T-helper 2 cell treated with Interferon-gamma antibody and Interleukin-4, amounts not matched to agents 5 μg/mL and 100 μg/mL, for 36 hours (primary cell): ENCODE results near the gene POLD2.
"Not testable (repeated sequence)": the region's sequence is repeated elsewhere in the genome, so short reads cannot be mapped to it uniquely, and the experiment has no call there.

Experiments used
- DNase-seq: peaks from one replicate; pipeline ENCODE4 v3.0.0; 2021; ENCODE audit warnings: low spot score
- H3K27ac Mint-ChIP-seq: one replicate; pipeline ENCODE4 v1.8.0; 2021; ENCODE audit warnings: mild to moderate bottlenecking, mixed read lengths
- H3K27me3 Mint-ChIP-seq: one replicate; pipeline ENCODE4 v1.8.0; 2021; ENCODE audit warnings: low read depth, mixed read lengths
- H3K36me3 Mint-ChIP-seq: one replicate; pipeline ENCODE4 v1.8.0; 2021; ENCODE audit warnings: low read depth, mixed read lengths
- H3K4me1 Mint-ChIP-seq: one replicate; pipeline ENCODE4 v1.8.0; 2021; ENCODE audit warnings: low read depth, mixed read lengths
- H3K4me3 Mint-ChIP-seq: one replicate; pipeline ENCODE4 v1.8.0; 2022; ENCODE audit warnings: mild to moderate bottlenecking, moderate library complexity, mixed read lengths
- H3K9me3 Mint-ChIP-seq: one replicate; pipeline ENCODE4 v1.8.0; 2021; ENCODE audit warnings: mixed read lengths

POLD2 gene

GRCh38 chr7:44123190-44124003 lies at the start of gene POLD2:
Gene POLD2, minus strand, starts transcription at chr7:44123548. Its CDS starts 1,495 bp downstream, at chr7:44122053.
- Mint-ChIP-seq H3K4me1 (peaks cover 15% of the 10 kb centered on the region), H3K27me3 (peaks cover 12% of the 10 kb centered on the region), H3K4me3 (peak within 1 kb of the TSS; percentile 81), H3K9me3 (peaks cover 5% of the 10 kb centered on the region), H3K36me3 (peaks cover 28% of the 10 kb centered on the region), H3K27ac (peak within 1 kb of the TSS; percentile 87)
- DNase-seq, result peak; percentile 98

GRCh38 chr7:44172803-44173424 lies 49.6 kb upstream of the POLD2 start:
- Mint-ChIP-seq H3K27me3 (peaks cover 19% of the 10 kb centered on the region), H3K9me3 (no peaks in the 10 kb centered on the region), H3K36me3 (no peaks in the 10 kb centered on the region), H3K27ac (no peak overlapping the region), H3K4me3 (no peak overlapping the region), H3K4me1 (peaks cover under 1% of the 10 kb centered on the region)
- DNase-seq, result no peak

- Mint-ChIP-seq H3K27ac (no peak overlapping the region), H3K36me3 (no peaks in the 10 kb centered on the region), H3K4me1 (peaks cover 4% of the 10 kb centered on the region), H3K9me3 (no peaks in the 10 kb centered on the region), H3K4me3 (no peak overlapping the region), H3K27me3 (peaks cover 20% of the 10 kb centered on the region)
- no peak for DNase-seq
Measured at GRCh38 chr7:44172352-44172751, 49.0 kb upstream of the POLD2 start.

- not testable (repeated sequence) for H3K9me3 Mint-ChIP-seq, DNase-seq, H3K4me3 Mint-ChIP-seq, H3K4me1 Mint-ChIP-seq, H3K36me3 Mint-ChIP-seq, H3K27ac Mint-ChIP-seq
- H3K27me3 Mint-ChIP-seq, result peaks cover 20% of the 10 kb centered on the region
Measured at GRCh38 chr7:44171901-44172300, 48.6 kb upstream of the POLD2 start.

GRCh38 chr7:44167920-44168319 lies 44.6 kb upstream of the POLD2 start:
- H3K27ac Mint-ChIP-seq, result no peak overlapping the region
- DNase-seq, result no peak
- no peaks in the 10 kb centered on the region for H3K36me3 Mint-ChIP-seq
- H3K4me1 Mint-ChIP-seq, result peaks cover 4% of the 10 kb centered on the region
- H3K27me3 Mint-ChIP-seq, result peaks cover 16% of the 10 kb centered on the region
- no peak overlapping the region for H3K4me3 Mint-ChIP-seq
- no peaks in the 10 kb centered on the region for H3K9me3 Mint-ChIP-seq

GRCh38 chr7:44163591-44163990 lies 40.2 kb upstream of the POLD2 start:
- H3K4me3 Mint-ChIP-seq, result no peak overlapping the region
- no peak overlapping the region for H3K27ac Mint-ChIP-seq
- peaks cover 14% of the 10 kb centered on the region for H3K27me3 Mint-ChIP-seq
- H3K9me3 Mint-ChIP-seq, result no peaks in the 10 kb centered on the region
- DNase-seq, result no peak
- peaks cover 4% of the 10 kb centered on the region for H3K4me1 Mint-ChIP-seq
- no peaks in the 10 kb centered on the region for H3K36me3 Mint-ChIP-seq

- no peaks in the 10 kb centered on the region for H3K9me3 Mint-ChIP-seq
- H3K4me3 Mint-ChIP-seq, result no peak overlapping the region
- DNase-seq, result no peak
- peaks cover 14% of the 10 kb centered on the region for H3K27me3 Mint-ChIP-seq
- H3K27ac Mint-ChIP-seq, result no peak overlapping the region
- peaks cover 4% of the 10 kb centered on the region for H3K4me1 Mint-ChIP-seq
- H3K36me3 Mint-ChIP-seq, result no peaks in the 10 kb centered on the region
Measured at GRCh38 chr7:44162785-44163395, 39.5 kb upstream of the POLD2 start.

- Mint-ChIP-seq H3K27ac (no peak overlapping the region), H3K4me3 (no peak overlapping the region), H3K36me3 (no peaks in the 10 kb centered on the region), H3K9me3 (no peaks in the 10 kb centered on the region), H3K27me3 (peaks cover 11% of the 10 kb centered on the region), H3K4me1 (no peaks in the 10 kb centered on the region)
- no peak for DNase-seq
Measured at GRCh38 chr7:44162179-44162578, 38.8 kb upstream of the POLD2 start.

GRCh38 chr7:44161371-44161770 lies 38.0 kb upstream of the POLD2 start:
- Mint-ChIP-seq H3K9me3 (no peaks in the 10 kb centered on the region), H3K27ac (no peak overlapping the region), H3K27me3 (peaks cover 9% of the 10 kb centered on the region), H3K4me3 (no peak overlapping the region), H3K4me1 (no peaks in the 10 kb centered on the region), H3K36me3 (no peaks in the 10 kb centered on the region)
- no peak for DNase-seq

- Mint-ChIP-seq H3K4me3 (no peak overlapping the region), H3K36me3 (no peaks in the 10 kb centered on the region), H3K27me3 (peaks cover 9% of the 10 kb centered on the region), H3K9me3 (no peaks in the 10 kb centered on the region), H3K27ac (no peak overlapping the region), H3K4me1 (no peaks in the 10 kb centered on the region)
- no peak for DNase-seq
Measured at GRCh38 chr7:44159824-44160630, 36.7 kb upstream of the POLD2 start.

- H3K27me3 Mint-ChIP-seq, result peaks cover 3% of the 10 kb centered on the region
- H3K36me3 Mint-ChIP-seq, result no peaks in the 10 kb centered on the region
- no peak overlapping the region for H3K27ac Mint-ChIP-seq
- DNase-seq, result no peak
- no peak overlapping the region for H3K4me3 Mint-ChIP-seq
- no peaks in the 10 kb centered on the region for H3K4me1 Mint-ChIP-seq
- H3K9me3 Mint-ChIP-seq, result no peaks in the 10 kb centered on the region
Measured at GRCh38 chr7:44158873-44159631, 35.7 kb upstream of the POLD2 start.

GRCh38 chr7:44158096-44158872 lies 34.9 kb upstream of the POLD2 start:
- H3K4me3 Mint-ChIP-seq, result no peak overlapping the region
- no peak overlapping the region for H3K27ac Mint-ChIP-seq
- no peaks in the 10 kb centered on the region for H3K9me3 Mint-ChIP-seq
- H3K36me3 Mint-ChIP-seq, result no peaks in the 10 kb centered on the region
- H3K27me3 Mint-ChIP-seq, result peaks cover 2% of the 10 kb centered on the region
- DNase-seq, result no peak
- H3K4me1 Mint-ChIP-seq, result no peaks in the 10 kb centered on the region
